RPMI7951 (cell line): ENCODE data around the gene PALM3. TPM values are rescaled to one million over a fixed set of nuclear protein-coding genes. Genes with fewer than 3 reads are reported as not detected.

Source experiments
- DNase-seq: peaks from one replicate; pipeline ENCODE4 v3.0.0-alpha.2; 2012; ENCODE audit warnings: low read depth
- total RNA-seq: library from RNA; depleted of rRNA; stranded (reverse); fragments of >200 nt; shearing (Covaris generic); gene quantifications from 2 replicates; pipeline ENCODE4 v1.2.3, GENCODE V29; 2014

Gene PALM3
- total RNA-seq, 1 experiment from 2014 or later = under 0.01 TPM

GRCh38 chr19:14089662-14090508, 28.0 kb upstream of the PALM3 start:
- DNase-seq = peak; percentile 57

GRCh38 chr19:14089412-14089661, 27.5 kb upstream of the PALM3 start:
- no peak for DNase-seq

- DNase-seq = no peak
Observed at GRCh38 chr19:14088634-14089411, 26.9 kb upstream of the PALM3 start.

GRCh38 chr19:14086098-14086497, 24.2 kb upstream of the PALM3 start:
- DNase-seq = no peak

- DNase-seq = no peak
Observed at GRCh38 chr19:14085309-14085995, 23.6 kb upstream of the PALM3 start, which contains the start of gene C19orf67. Gene C19orf67, minus strand, starts transcription at chr19:14085783. Its CDS starts 156 bp downstream, at chr19:14085627.

GRCh38 chr19:14082675-14082960, 20.7 kb upstream of the PALM3 start:
- DNase-seq = no peak

- no peak for DNase-seq
Observed at GRCh38 chr19:14081797-14082674, 20.2 kb upstream of the PALM3 start.

- peak; percentile 99 for DNase-seq
Observed at GRCh38 chr19:14080887-14081796, 19.3 kb upstream of the PALM3 start.

- no peak for DNase-seq
Observed at GRCh38 chr19:14078411-14078810, 16.5 kb upstream of the PALM3 start.

GRCh38 chr19:14073925-14074838, 12.3 kb upstream of the PALM3 start:
- peak; percentile 28 for DNase-seq

- peak; percentile 78 for DNase-seq
Observed at GRCh38 chr19:14073261-14073924, 11.5 kb upstream of the PALM3 start.

GRCh38 chr19:14072535-14073260, 10.8 kb upstream of the PALM3 start, which contains the start of gene MISP3:
Gene MISP3, plus strand, starts transcription at chr19:14072786. Its CDS starts 524 bp downstream, at chr19:14073310.
- DNase-seq = peak; percentile 39

GRCh38 chr19:14070268-14071050, 8.6 kb upstream of the PALM3 start:
- DNase-seq = no peak

GRCh38 chr19:14066134-14066533, 4.3 kb upstream of the PALM3 start:
- DNase-seq = no peak

- DNase-seq = no peak
Observed at GRCh38 chr19:14063105-14063504, 1.2 kb upstream of the PALM3 start.

- no peak for DNase-seq
Observed at GRCh38 chr19:14062558-14062855, 631 bp upstream of the PALM3 start.

- no peak for DNase-seq
Observed at GRCh38 chr19:14061081-14061749, 661 bp downstream of the PALM3 start.
